ENCODE data around the gene HCRTR1. TPM values are rescaled to one million over a fixed set of nuclear protein-coding genes. Genes with fewer than 3 reads are reported as not detected.

HCRTR1 gene
- total and polyA plus RNA-seq, 2 donors (not counting 3 experiments of a cell fraction or from before 2014, with no cell fraction given), result 0.93 to 1.5 TPM

DNA sequence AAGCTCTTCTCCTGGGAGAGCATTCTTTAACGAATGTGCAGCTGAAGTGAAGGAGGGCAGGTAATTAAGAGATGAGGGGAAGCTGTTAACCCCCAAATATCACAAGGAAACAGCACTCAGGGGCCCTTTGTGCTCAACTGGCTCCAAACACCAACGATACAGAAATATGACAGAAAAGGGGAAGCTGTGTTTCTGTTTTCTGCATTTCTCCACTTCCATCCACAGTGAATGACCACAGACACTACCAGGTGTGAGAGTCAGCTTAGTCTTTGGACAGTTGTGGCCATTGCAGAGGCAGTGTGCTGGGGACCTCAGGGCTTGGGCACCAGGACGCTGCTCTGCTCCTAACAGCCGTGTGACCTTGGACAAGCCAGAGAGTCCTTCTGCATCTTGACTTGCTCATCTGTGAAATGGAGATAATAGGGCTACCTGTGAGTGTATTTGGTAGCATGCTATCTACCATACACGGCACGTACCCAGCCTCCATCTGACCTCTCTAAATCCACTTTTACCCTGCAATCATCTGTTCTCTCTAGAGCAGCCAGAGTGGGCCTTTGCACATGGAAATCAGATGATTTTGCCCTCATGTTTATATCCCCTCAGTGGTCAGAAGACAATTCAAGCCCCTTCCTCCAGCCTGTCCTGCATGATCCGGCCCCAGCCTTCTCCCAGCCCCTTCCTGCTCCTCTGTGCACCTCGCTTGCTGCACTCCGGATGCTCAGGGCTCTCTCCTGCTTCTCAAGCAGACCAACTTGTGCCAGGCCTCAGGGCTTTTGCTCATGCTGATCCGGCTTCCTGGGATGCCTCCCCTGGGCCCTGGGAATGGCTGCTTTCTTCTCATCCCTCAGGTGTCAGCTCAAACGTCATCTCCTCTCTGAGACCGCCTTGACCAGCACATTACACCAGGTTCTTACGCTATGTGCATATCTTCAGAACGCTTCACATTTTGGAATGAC is 45.9 kb upstream of the HCRTR1 start:
- peaks cover 5% of the 10 kb centered on the region for H3K79me2 ChIP-seq (ENCODE audit: control insufficient read depth, insufficient read depth, low read length)
- DNase-seq (ENCODE audit: low read depth, low spot score), result no peak
- no TSS peak for BruUV-seq (replicated peaks)
- no peaks in the 10 kb centered on the region for H3K36me3 ChIP-seq (ENCODE audit: control insufficient read depth in 2 of 2, extremely low read depth in 1 of 2, insufficient read depth in 2 of 2, low read length in 2 of 2)
- H2AFZ ChIP-seq (ENCODE audit: low read depth, low read length), result no peak overlapping the region
- intact Hi-C loops (cut with micrococcal nuclease), result no loop called here
- H3K9me1 ChIP-seq (replicated peaks; ENCODE audit: control insufficient read depth, extremely low read depth, insufficient read depth, low read length), result no peaks in the 10 kb centered on the region
- no peak overlapping the region for H3K4me2 ChIP-seq (ENCODE audit: insufficient read depth, low read length)
- peak; percentile 74 for FAIRE-seq
- H3K27ac ChIP-seq (ENCODE audit: insufficient read depth, low read depth, low read length), result no peak overlapping the region
- H3K9ac ChIP-seq (replicated peaks; ENCODE audit: extremely low read depth, insufficient read depth, low read length), result no peak overlapping the region
- dilution Hi-C loops (cut with MboI; ENCODE audit: extremely low pct_ligation_motif_present, low sequenced_read_pairs), result no loop called here
- H3K9me3 ChIP-seq (replicated peaks; ENCODE audit: control insufficient read depth, insufficient read depth, low read length), result no peaks in the 10 kb centered on the region
- peaks cover 34% of the 10 kb centered on the region for H3K4me1 ChIP-seq (ENCODE audit: control insufficient read depth, extremely low read depth, insufficient read depth, low read length)
- POLR2A ChIA-PET, result no interaction called here
- TF ChIP-seq POLR2A (IDR thresholded peaks at IDR 0.05; ENCODE audit: low read depth, low read length) (no peak), MYC (IDR thresholded peaks at IDR 0.05; ENCODE audit: low read depth, low read length) (no peak), POLR2AphosphoS5 (IDR thresholded peaks at IDR 0.05; ENCODE audit: insufficient read depth, low read depth, low read length) (no peak), FOS (IDR thresholded peaks at IDR 0.05; ENCODE audit: borderline replicate concordance, insufficient read depth, low read length) (no peak), JUN (IDR thresholded peaks at IDR 0.05; ENCODE audit: borderline replicate concordance, insufficient read depth, insufficient read length, low read depth) (no peak), EZH2 (IDR thresholded peaks at IDR 0.05; ENCODE audit: borderline replicate concordance, low read depth, low read length, severe bottlenecking) (no peak), GATA2 (IDR thresholded peaks at IDR 0.05; ENCODE audit: insufficient read depth, insufficient read length, low read depth, low read length) (no peak)
- TF ChIP-seq, protein P1, sequence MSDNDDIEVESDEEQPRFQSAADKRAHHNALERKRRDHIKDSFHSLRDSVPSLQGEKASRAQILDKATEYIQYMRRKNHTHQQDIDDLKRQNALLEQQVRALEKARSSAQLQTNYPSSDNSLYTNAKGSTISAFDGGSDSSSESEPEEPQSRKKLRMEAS (IDR thresholded peaks at IDR 0.05; ENCODE audit: insufficient read depth, insufficient read length), result no peak
- TF ChIP-seq, protein P2, sequence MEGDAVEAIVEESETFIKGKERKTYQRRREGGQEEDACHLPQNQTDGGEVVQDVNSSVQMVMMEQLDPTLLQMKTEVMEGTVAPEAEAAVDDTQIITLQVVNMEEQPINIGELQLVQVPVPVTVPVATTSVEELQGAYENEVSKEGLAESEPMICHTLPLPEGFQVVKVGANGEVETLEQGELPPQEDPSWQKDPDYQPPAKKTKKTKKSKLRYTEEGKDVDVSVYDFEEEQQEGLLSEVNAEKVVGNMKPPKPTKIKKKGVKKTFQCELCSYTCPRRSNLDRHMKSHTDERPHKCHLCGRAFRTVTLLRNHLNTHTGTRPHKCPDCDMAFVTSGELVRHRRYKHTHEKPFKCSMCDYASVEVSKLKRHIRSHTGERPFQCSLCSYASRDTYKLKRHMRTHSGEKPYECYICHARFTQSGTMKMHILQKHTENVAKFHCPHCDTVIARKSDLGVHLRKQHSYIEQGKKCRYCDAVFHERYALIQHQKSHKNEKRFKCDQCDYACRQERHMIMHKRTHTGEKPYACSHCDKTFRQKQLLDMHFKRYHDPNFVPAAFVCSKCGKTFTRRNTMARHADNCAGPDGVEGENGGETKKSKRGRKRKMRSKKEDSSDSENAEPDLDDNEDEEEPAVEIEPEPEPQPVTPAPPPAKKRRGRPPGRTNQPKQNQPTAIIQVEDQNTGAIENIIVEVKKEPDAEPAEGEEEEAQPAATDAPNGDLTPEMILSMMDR (IDR thresholded peaks at IDR 0.05; ENCODE audit: extremely low read depth in 1 of 2, insufficient read depth in 1 of 2, low read depth in 1 of 2, low read length in 2 of 2), result no peak
- H4K20me1 ChIP-seq (replicated peaks; ENCODE audit: control insufficient read depth, extremely low read depth, insufficient read depth, low read length), result no peaks in the 10 kb centered on the region
- no peaks in the 10 kb centered on the region for H3K27me3 ChIP-seq (ENCODE audit: control insufficient read depth in 2 of 2, insufficient read depth in 2 of 2, low read length in 2 of 2)
- CTCF ChIA-PET, result interaction anchor here (0.7 to 2.1 kb wide), 7 partner anchors 16 to 46 kb away, joined by 3 to 5 read pairs (median 4); no protein-coding TSS in a partner anchor
- no peak overlapping the region for H3K4me3 ChIP-seq (replicated peaks in 1 of 3; ENCODE audit: insufficient read depth in 1 of 3, low read depth in 1 of 3, low read length in 3 of 3)

Measured in endothelial cell of umbilical vein (primary cell).